ENCODE results near the gene POLR2F.

Gene POLR2F

GRCh38 chr22:37925330-37925729 is 28.2 kb upstream of the POLR2F start:
- no peak overlapping the region for H3K4me3 ChIP-seq (replicated peaks in 1 of 2; ENCODE audit: low read depth in 2 of 2, low read length in 2 of 2)
- TF ChIP-seq CTCF (IDR thresholded peaks at IDR 0.05; ENCODE audit: low read depth, low read length): no peak
- DNase-seq (ENCODE audit: low read depth in 2 of 2): no peak

- DNase-seq (ENCODE audit: low read depth in 2 of 2): no peak
- no peak for TF ChIP-seq CTCF (IDR thresholded peaks at IDR 0.05; ENCODE audit: low read depth, low read length)
- H3K4me3 ChIP-seq (replicated peaks in 1 of 2; ENCODE audit: low read depth in 2 of 2, low read length in 2 of 2): no peak overlapping the region
Measured at GRCh38 chr22:37925767-37926166, 27.7 kb upstream of the POLR2F start.

- H3K4me3 ChIP-seq (replicated peaks in 1 of 2; ENCODE audit: low read depth in 2 of 2, low read length in 2 of 2): no peak overlapping the region
- TF ChIP-seq CTCF (IDR thresholded peaks at IDR 0.05; ENCODE audit: low read depth, low read length): no peak
- DNase-seq (ENCODE audit: low read depth in 2 of 2): no peak
Measured at GRCh38 chr22:37926358-37926757, 27.1 kb upstream of the POLR2F start.

- no peak overlapping the region for H3K4me3 ChIP-seq (replicated peaks in 1 of 2; ENCODE audit: low read depth in 2 of 2, low read length in 2 of 2)
- no peak for TF ChIP-seq CTCF (IDR thresholded peaks at IDR 0.05; ENCODE audit: low read depth, low read length)
- no peak for DNase-seq (ENCODE audit: low read depth in 2 of 2)
Measured at GRCh38 chr22:37926771-37927636, 26.5 kb upstream of the POLR2F start.

GRCh38 chr22:37927637-37927936 is 25.9 kb upstream of the POLR2F start:
- no peak for DNase-seq (ENCODE audit: low read depth in 2 of 2)
- TF ChIP-seq CTCF (IDR thresholded peaks at IDR 0.05; ENCODE audit: low read depth, low read length): no peak
- no peak overlapping the region for H3K4me3 ChIP-seq (replicated peaks in 1 of 2; ENCODE audit: low read depth in 2 of 2, low read length in 2 of 2)

- H3K4me3 ChIP-seq (replicated peaks in 1 of 2; ENCODE audit: low read depth in 2 of 2, low read length in 2 of 2): no peak overlapping the region
- no peak for TF ChIP-seq CTCF (IDR thresholded peaks at IDR 0.05; ENCODE audit: low read depth, low read length)
- DNase-seq (ENCODE audit: low read depth in 2 of 2): no peak
Measured at GRCh38 chr22:37929390-37929789, 24.1 kb upstream of the POLR2F start.
